ENCODE data around the gene FOXD3.
"Not testable (repeated sequence)": the region's sequence is repeated elsewhere in the genome, so short reads cannot be mapped to it uniquely, and the experiment has no call there.

Gene FOXD3

GRCh38 chr1:63321066-63321784 is 1.1 kb upstream of the FOXD3 start:
- DNase-seq = no peak

- DNase-seq = no peak
Measured at GRCh38 chr1:63321785-63322113, 618 bp upstream of the FOXD3 start.

GRCh38 chr1:63322944-63323864 is 837 bp downstream of the FOXD3 start:
- DNase-seq = peak; percentile 65

- peak; percentile 18 for DNase-seq
Measured at GRCh38 chr1:63323865-63324778, 1.8 kb downstream of the FOXD3 start.

- no peak for DNase-seq
Measured at GRCh38 chr1:63324779-63325119, 2.4 kb downstream of the FOXD3 start.

- DNase-seq = no peak
Measured at GRCh38 chr1:63325279-63325985, 3.1 kb downstream of the FOXD3 start.

- no peak for DNase-seq
Measured at GRCh38 chr1:63326106-63326472, 3.7 kb downstream of the FOXD3 start.

GRCh38 chr1:63326473-63327380 is 4.4 kb downstream of the FOXD3 start:
- peak; percentile 70 for DNase-seq

- peak; percentile 62 for DNase-seq
Measured at GRCh38 chr1:63327417-63328054, 5.2 kb downstream of the FOXD3 start.

- no peak for DNase-seq
Measured at GRCh38 chr1:63328122-63328521, 5.8 kb downstream of the FOXD3 start.

GRCh38 chr1:63328781-63329180 is 6.4 kb downstream of the FOXD3 start:
- no peak for DNase-seq

GRCh38 chr1:63329621-63330330 is 7.4 kb downstream of the FOXD3 start:
- no peak for DNase-seq

- no peak for DNase-seq
Measured at GRCh38 chr1:63330331-63330916, 8.1 kb downstream of the FOXD3 start.

GRCh38 chr1:63342402-63342801 is 20.0 kb downstream of the FOXD3 start:
- DNase-seq = no peak

- DNase-seq = no peak
Measured at GRCh38 chr1:63343922-63344321, 21.6 kb downstream of the FOXD3 start.

GRCh38 chr1:63350320-63350719 is 28.0 kb downstream of the FOXD3 start:
- DNase-seq = no peak

GRCh38 chr1:63352736-63353135 is 30.4 kb downstream of the FOXD3 start:
- DNase-seq = no peak

- not testable (repeated sequence) for DNase-seq
Measured at GRCh38 chr1:63356234-63356633, 33.9 kb downstream of the FOXD3 start.

GRCh38 chr1:63359561-63359960 is 37.2 kb downstream of the FOXD3 start:
- DNase-seq = no peak

GRCh38 chr1:63362073-63362472 is 39.7 kb downstream of the FOXD3 start:
- DNase-seq = no peak

Measured in NCI-H526 treated with DMSO at 0.1 percent for 48 hours (cell line).